GM18517 (cell line): Measurements from ENCODE around the gene ZNF501.
A peak's percentile ranks its signal among the peaks of the same experiment; 100 is the strongest.

Source experiments
- ATAC-seq: cut with Tn5 transposase; IDR thresholded peaks from one replicate; pipeline ENCODE4 v1.9.1; 2021; ENCODE audit warnings: mild to moderate bottlenecking, moderate library complexity; ENCODE audit not compliant: unreplicated experiment

ZNF501 gene

GRCh38 chr3:44729384-44729910, at the start of gene ZNF501:
ZNF501 (plus strand) TSS chr3:44729635; CDS start chr3:44734422, 4,787 bp downstream.
- ATAC-seq: peak; percentile 77

GRCh38 chr3:44680921-44681455, 48.4 kb upstream of the ZNF501 start:
- no peak for ATAC-seq

GRCh38 chr3:44682182-44682896, 47.1 kb upstream of the ZNF501 start:
- ATAC-seq: no peak

GRCh38 chr3:44685128-44685800, 44.2 kb upstream of the ZNF501 start:
- peak; percentile 78 for ATAC-seq

GRCh38 chr3:44687898-44688297, 41.5 kb upstream of the ZNF501 start:
- no peak for ATAC-seq

- no peak for ATAC-seq
These were observed 16.9 kb upstream of the ZNF501 start, which contains the start of gene ZNF502 for GRCh38 chr3:44712455-44713075. ZNF502 (plus strand) TSS chr3:44712660; CDS start chr3:44720262, 7,602 bp downstream.

- no peak for ATAC-seq
These were observed 8.0 kb upstream of the ZNF501 start for GRCh38 chr3:44721231-44722102.

- no peak for ATAC-seq
These were observed 7.4 kb upstream of the ZNF501 start for GRCh38 chr3:44722103-44722401.

- no peak for ATAC-seq
These were observed 5.3 kb downstream of the ZNF501 start for GRCh38 chr3:44734646-44735168.

GRCh38 chr3:44761101-44761423, 31.6 kb downstream of the ZNF501 start:
- peak; percentile 28 for ATAC-seq

- peak; percentile 69 for ATAC-seq
These were observed 32.2 kb downstream of the ZNF501 start, which contains the start of the genes KIAA1143 and KIF15 for GRCh38 chr3:44761424-44762169. KIAA1143 (minus strand) TSS chr3:44761619; CDS start chr3:44761602, 17 bp downstream. KIF15 (plus strand) TSS chr3:44761794; CDS start chr3:44761866, 72 bp downstream.

GRCh38 chr3:44762170-44762677, 32.8 kb downstream of the ZNF501 start:
- ATAC-seq: peak; percentile 21

- no peak for ATAC-seq
These were observed 33.3 kb downstream of the ZNF501 start for GRCh38 chr3:44762690-44763089.

- ATAC-seq: no peak
These were observed 34.8 kb downstream of the ZNF501 start for GRCh38 chr3:44764248-44764647.

GRCh38 chr3:44771424-44772098, 42.1 kb downstream of the ZNF501 start:
- ATAC-seq: no peak

- ATAC-seq: no peak
These were observed 42.6 kb downstream of the ZNF501 start for GRCh38 chr3:44772099-44772442.

GRCh38 chr3:44782891-44783290, 53.5 kb downstream of the ZNF501 start:
- ATAC-seq: no peak
